GM19452 (cell line): Measurements from ENCODE around the gene PRR18.
A peak's percentile ranks its signal among the peaks of the same experiment; 100 is the strongest.

Source experiments
- ATAC-seq: cut with Tn5 transposase; IDR thresholded peaks from one replicate; pipeline ENCODE4 v1.9.1; 2021; ENCODE audit not compliant: unreplicated experiment

The PRR18 gene

GRCh38 chr6:166307082-166308032 lies 835 bp downstream of the PRR18 start:
- peak; percentile 42 for ATAC-seq

- no peak for ATAC-seq
Observed at GRCh38 chr6:166306378-166307081, 1.7 kb downstream of the PRR18 start.

- no peak for ATAC-seq
Observed at GRCh38 chr6:166305562-166306117, 2.6 kb downstream of the PRR18 start.

- ATAC-seq: no peak
Observed at GRCh38 chr6:166304106-166304505, 4.1 kb downstream of the PRR18 start.

GRCh38 chr6:166301611-166302529 lies 6.3 kb downstream of the PRR18 start:
- no peak for ATAC-seq

GRCh38 chr6:166300357-166300987 lies 7.7 kb downstream of the PRR18 start:
- no peak for ATAC-seq

GRCh38 chr6:166297606-166298005 lies 10.6 kb downstream of the PRR18 start:
- ATAC-seq: no peak

GRCh38 chr6:166296035-166296883 lies 11.9 kb downstream of the PRR18 start:
- no peak for ATAC-seq

- ATAC-seq: no peak
Observed at GRCh38 chr6:166293731-166294584, 14.2 kb downstream of the PRR18 start.

GRCh38 chr6:166289207-166290060 lies 18.8 kb downstream of the PRR18 start:
- ATAC-seq: no peak

- ATAC-seq: peak; percentile 97
Observed at GRCh38 chr6:166286839-166287271, 21.3 kb downstream of the PRR18 start.

GRCh38 chr6:166285233-166285632 lies 23.0 kb downstream of the PRR18 start:
- ATAC-seq: no peak

GRCh38 chr6:166284640-166285039 lies 23.6 kb downstream of the PRR18 start:
- no peak for ATAC-seq

GRCh38 chr6:166282394-166283032 lies 25.7 kb downstream of the PRR18 start:
- ATAC-seq: no peak

- no peak for ATAC-seq
Observed at GRCh38 chr6:166281104-166281503, 27.1 kb downstream of the PRR18 start.

- ATAC-seq: no peak
Observed at GRCh38 chr6:166279393-166279679, 28.9 kb downstream of the PRR18 start.
